Loucy (cell line): ENCODE results near the gene ABCA3.

Experiments
- CTCF ChIP-seq: fragments of 200-600 bp; sonication (generic); conservative IDR thresholded peaks from 2 replicates; pipeline ENCODE4 v1.5.1; 2014; ENCODE audit warnings: mild to moderate bottlenecking, antibody characterized with exemption, low read length
- EZH2phosphoT487 ChIP-seq: fragments of 200-600 bp; IDR thresholded peaks from 2 replicates; pipeline ENCODE4 v1.6.1; 2018; ENCODE audit warnings: antibody characterized with exemption, mild to moderate bottlenecking, moderate library complexity, borderline replicate concordance

GRCh38 chr16:2361129-2361528 lies 20.6 kb upstream of the ABCA3 start:
- no peak for TF ChIP-seq CTCF
- no peak for TF ChIP-seq EZH2phosphoT487
